Prostate gland (tissue), 2 donors: ENCODE measurements around the gene ESF1. TPM values are rescaled to one million over a fixed set of nuclear protein-coding genes. Genes with fewer than 3 reads are reported as not detected.

Source experiments
- DNase-seq: peaks from one replicate; pipeline ENCODE4 v3.0.0-alpha.2; 2019; ENCODE audit warnings: low spot score
- H3K27ac ChIP-seq, 2 donors: fragments of 200-600 bp; sonication (generic); 2 replicates each; pipeline ENCODE4 v1.5.1; 2017 to 2019
- H3K27me3 ChIP-seq: fragments of 200-600 bp; sonication (generic); replicated peaks from 2 replicates; pipeline ENCODE4 v1.5.1; 2019; ENCODE audit not compliant: insufficient read depth
- H3K36me3 ChIP-seq, 2 donors: fragments of 200-600 bp; sonication (generic); 1 replicate in 1 of 2; 2 replicates in 1 of 2; pipeline versions ENCODE4 v1.5.1 to v1.8.1; 2017 to 2019
- H3K4me1 ChIP-seq: fragments of 200-600 bp; sonication (generic); replicated peaks from 2 replicates; pipeline ENCODE4 v1.5.1; 2019
- H3K4me3 ChIP-seq, 2 donors: fragments of 200-600 bp; sonication (generic); 2 replicates each; pipeline ENCODE4 v1.5.1; 2017 to 2019
- H3K9me3 ChIP-seq: fragments of 200-600 bp; sonication (generic); 2 replicates; pipeline ENCODE4 v1.5.1; 2017
- CTCF ChIP-seq, 4 experiments: fragments of 200-600 bp in 2 of 4; fragments of 450-650 bp in 2 of 4; sonication (generic) in 2 of 4; IDR thresholded peaks; 1 replicate in 3 of 4; 2 replicates in 1 of 4; pipeline ENCODE4 v1.5.1; 2016 to 2019; ENCODE audit warnings: antibody characterized with exemption in 4 of 4, mild to moderate bottlenecking in 2 of 4, moderate library complexity in 2 of 4
- POLR2A ChIP-seq: fragments of 450-650 bp; IDR thresholded peaks from one replicate; pipeline ENCODE4 v1.6.1; 2016; ENCODE audit warnings: antibody characterized with exemption, mild to moderate bottlenecking
- POLR2AphosphoS5 ChIP-seq: sonication (generic); formaldehyde crosslinking; IDR thresholded peaks from one replicate; pipeline ENCODE4 v1.6.1; 2017; ENCODE audit warnings: antibody characterized with exemption
- WGBS: methylation state at CpG from one replicate; pipeline ENCODE4 v1.1.5; 2018; 5-methylcytosine and 5-hydroxymethylcytosine counted together
- intact Hi-C: fragments of 100-400 bp; cut with DNase I; formaldehyde crosslinking; loops from one replicate; pipeline ENCODE4 v1.14.2; 2022
- total RNA-seq, 2 donors: library from RNA; depleted of rRNA; stranded (reverse); fragments of >200 nt; gene quantifications; one replicate each; pipeline ENCODE4 v1.1.0, GENCODE V29; 2016

The ESF1 gene
- total RNA-seq, 2 donors from 2014 or later = 6.2 to 13.3 TPM

GRCh38 chr20:13816757-13817156 lies 32.0 kb upstream of the ESF1 start:
- TF ChIP-seq POLR2AphosphoS5 (no peak), POLR2A (no peak), CTCF (IDR thresholded peaks at IDR 0.05) (no peak)
- Histone ChIP-seq H3K9me3 (no peaks in the 10 kb centered on the region), H3K27ac (no peak overlapping the region), H3K4me3 (no peak overlapping the region), H3K36me3 (peaks cover 0 to 5% of the 10 kb centered on the region in 2 donors), H3K27me3 (no peaks in the 10 kb centered on the region), H3K4me1 (no peaks in the 10 kb centered on the region)
- WGBS = 61% methylated on average over 3 of the region's 3 CpGs
- intact Hi-C loops = loop anchor here (2.0 kb wide), 1 partner anchor 180 kb away; no protein-coding TSS in a partner anchor
- DNase-seq = no peak

GRCh38 chr20:13814672-13815071 lies 30.0 kb upstream of the ESF1 start:
- TF ChIP-seq POLR2AphosphoS5 = no peak
- no peak for TF ChIP-seq CTCF (IDR thresholded peaks at IDR 0.05)
- no peak for TF ChIP-seq POLR2A
- intact Hi-C loops = no loop called here
- no peak overlapping the region for H3K27ac ChIP-seq
- WGBS = 88% methylated on average over 4 of the region's 4 CpGs
- no peaks in the 10 kb centered on the region for H3K4me1 ChIP-seq
- H3K36me3 ChIP-seq = peaks cover 0 to 8% of the 10 kb centered on the region in 2 donors
- H3K27me3 ChIP-seq = no peaks in the 10 kb centered on the region
- no peak for DNase-seq
- H3K4me3 ChIP-seq = no peak overlapping the region
- H3K9me3 ChIP-seq = no peaks in the 10 kb centered on the region

- H3K4me1 ChIP-seq = no peaks in the 10 kb centered on the region
- H3K9me3 ChIP-seq = no peaks in the 10 kb centered on the region
- WGBS = 66% methylated on average over 3 of the region's 3 CpGs
- H3K36me3 ChIP-seq = peaks cover 0 to 16% of the 10 kb centered on the region in 2 donors
- no peak overlapping the region for H3K4me3 ChIP-seq
- DNase-seq = no peak
- intact Hi-C loops = no loop called here
- H3K27me3 ChIP-seq = no peaks in the 10 kb centered on the region
- no peak overlapping the region for H3K27ac ChIP-seq
- no peak for TF ChIP-seq POLR2AphosphoS5
- TF ChIP-seq CTCF (IDR thresholded peaks at IDR 0.05) = no peak
- TF ChIP-seq POLR2A = no peak
Observed at GRCh38 chr20:13813910-13814309, 29.2 kb upstream of the ESF1 start.

- intact Hi-C loops = no loop called here
- TF ChIP-seq POLR2A (no peak), POLR2AphosphoS5 (no peak), CTCF (IDR thresholded peaks at IDR 0.05) (no peak)
- no peaks in the 10 kb centered on the region for H3K9me3 ChIP-seq
- H3K4me3 ChIP-seq = no peak overlapping the region
- no peaks in the 10 kb centered on the region for H3K27me3 ChIP-seq
- no peak for DNase-seq
- H3K4me1 ChIP-seq = no peaks in the 10 kb centered on the region
- H3K27ac ChIP-seq = no peak overlapping the region
- H3K36me3 ChIP-seq = peaks cover 0 to 14% of the 10 kb centered on the region in 2 donors
Observed at GRCh38 chr20:13810446-13810845, 25.7 kb upstream of the ESF1 start.

- Histone ChIP-seq H3K4me1 (no peaks in the 10 kb centered on the region), H3K27ac (no peak overlapping the region), H3K36me3 (peaks cover 0 to 14% of the 10 kb centered on the region in 2 donors), H3K4me3 (no peak overlapping the region), H3K9me3 (no peaks in the 10 kb centered on the region), H3K27me3 (no peaks in the 10 kb centered on the region)
- DNase-seq = no peak
- TF ChIP-seq POLR2AphosphoS5 = no peak
- no peak for TF ChIP-seq POLR2A
- TF ChIP-seq CTCF (IDR thresholded peaks at IDR 0.05) = no peak
- intact Hi-C loops = no loop called here
- 90% methylated on average over 3 of the region's 3 CpGs for WGBS
Observed at GRCh38 chr20:13809855-13810254, 25.1 kb upstream of the ESF1 start.
